Right lobe of liver (tissue), 6 donors: ENCODE results near the gene CACNA2D3. TPM values are rescaled to one million over a fixed set of nuclear protein-coding genes. Genes with fewer than 3 reads are reported as not detected.

ENCODE experiments used
- ATAC-seq, 4 donors: fragments of 200-7000 bp; cut with Tn5 transposase; one replicate each; pipeline ENCODE4 v1.9.1; 2020; ENCODE audit warnings: mild to moderate bottlenecking in 4 of 4, moderate library complexity in 4 of 4
- DNase-seq, 3 donors: peaks; one replicate each; pipeline ENCODE4 v3.0.0-alpha.2; 2020
- H3K27ac ChIP-seq, 3 donors: fragments of 200-600 bp; one replicate each; pipeline ENCODE4 v1.8.0; 2022
- H3K27me3 ChIP-seq, 2 donors: fragments of 200-600 bp; one replicate each; pipeline ENCODE4 v1.8.0; 2022
- H3K36me3 ChIP-seq, 4 donors: fragments of 200-600 bp; sonication (generic) in 1 of 4; one replicate each; pipeline versions ENCODE4 v1.5.1 to v1.8.0; 2017 to 2022; ENCODE audit warnings: control low read depth in 1 of 4
- H3K4me1 ChIP-seq, 4 donors: fragments of 200-600 bp; sonication (generic) in 1 of 4; one replicate each; pipeline versions ENCODE4 v1.5.1 to v1.8.0; 2017 to 2022; ENCODE audit warnings: control low read depth in 1 of 4
- H3K4me3 ChIP-seq, 3 donors: fragments of 200-600 bp; one replicate each; pipeline ENCODE4 v1.8.0; 2022
- H3K9me3 ChIP-seq, 4 donors: fragments of 200-600 bp; sonication (generic) in 1 of 4; one replicate each; pipeline versions ENCODE4 v1.5.1 to v1.8.0; 2017 to 2022; ENCODE audit warnings: control low read depth in 1 of 4
- CTCF ChIP-seq, 4 donors: fragments of 200-600 bp in 3 of 4; fragments of 450-650 bp in 1 of 4; IDR thresholded peaks; one replicate each; pipeline versions ENCODE4 v1.5.1 to v1.8.0; 2016 to 2022; ENCODE audit warnings: antibody characterized with exemption in 4 of 4, mild to moderate bottlenecking in 2 of 4
- POLR2A ChIP-seq: fragments of 450-650 bp; IDR thresholded peaks from one replicate; pipeline ENCODE4 v1.6.1; 2017; ENCODE audit warnings: antibody characterized with exemption, mild to moderate bottlenecking
- WGBS: methylation state at CpG from one replicate; pipeline ENCODE4 v1.1.6; 2018; ENCODE audit warnings: low coverage, low lambda C conversion rate; ENCODE audit not compliant: insufficient coverage; ENCODE audit errors: missing lambda C conversion rate; 5-methylcytosine and 5-hydroxymethylcytosine counted together
- intact Hi-C, 2 donors: fragments of 100-400 bp; cut with DNase I; formaldehyde crosslinking; loops; one replicate each; pipeline versions ENCODE4 v1.11.2 to v1.14.1; 2022
- total RNA-seq, 6 experiments: library from RNA; depleted of rRNA in 2 of 6; stranded (reverse); fragments of >200 nt in 2 of 6; fragmentation: NEBNext Ultra II Directional in 3 of 6; extraction: Animal tissue kit (Norgen Biotek cat#: 25700) in 3 of 6; gene quantifications; one replicate each; pipeline versions ENCODE4 v1.1.0 to v1.2.4, GENCODE V29; 2016 to 2023
- donor health status: DM: no; HTN: yes; CAD: no.
- donor health status: DM: no; HTN: no; CAD: no.
- donor health status: DM: no; HTN: no; CAD: no.
- donor health status: DM: no; HTN: yes; CAD: no.
- donor health status: DM: no; HTN: yes; CAD: no.

Gene CACNA2D3
- total RNA-seq, 6 experiments from 2014 or later: 0.28 to 0.87 TPM; not detected in 4

GRCh38 chr3:54574906-54575617, 452.7 kb downstream of the CACNA2D3 start:
- WGBS: 94% methylated on average over 6 of the region's 6 CpGs
- intact Hi-C loops: no loop called here

GRCh38 chr3:54575618-54575960, 453.2 kb downstream of the CACNA2D3 start:
- 23% methylated on average over 2 of the region's 3 CpGs for WGBS
- no peaks in the 10 kb centered on the region for H3K4me1 ChIP-seq
- ATAC-seq: no peak
- intact Hi-C loops: no loop called here
- no peak for TF ChIP-seq CTCF (IDR thresholded peaks at IDR 0.05)
- no peak for TF ChIP-seq POLR2A
- H3K9me3 ChIP-seq: no peaks in the 10 kb centered on the region
- H3K27me3 ChIP-seq: no peaks in the 10 kb centered on the region
- no peak for DNase-seq
- no peaks in the 10 kb centered on the region for H3K36me3 ChIP-seq
- H3K27ac ChIP-seq: no peak overlapping the region
- H3K4me3 ChIP-seq: no peak overlapping the region

More at GRCh38 chr3:54574906-54575617, 452.7 kb downstream of the CACNA2D3 start:
- ATAC-seq (no peak), DNase-seq (no peak)
- Histone ChIP-seq H3K27me3 (no peaks in the 10 kb centered on the region), H3K27ac (no peak overlapping the region), H3K4me1 (no peaks in the 10 kb centered on the region), H3K9me3 (no peaks in the 10 kb centered on the region), H3K36me3 (no peaks in the 10 kb centered on the region), H3K4me3 (no peak overlapping the region)
- no peak for TF ChIP-seq CTCF (IDR thresholded peaks at IDR 0.05)
- no peak for TF ChIP-seq POLR2A

- Histone ChIP-seq H3K27me3 (no peaks in the 10 kb centered on the region), H3K4me3 (no peak overlapping the region), H3K9me3 (no peaks in the 10 kb centered on the region), H3K4me1 (no peaks in the 10 kb centered on the region), H3K36me3 (no peaks in the 10 kb centered on the region), H3K27ac (no peak overlapping the region)
- DNase-seq (no peak), ATAC-seq (no peak)
- 67% methylated on average over 1 of the region's 3 CpGs for WGBS
- intact Hi-C loops: no loop called here
- TF ChIP-seq POLR2A: no peak
- TF ChIP-seq CTCF (IDR thresholded peaks at IDR 0.05): no peak
Measured at GRCh38 chr3:54577313-54577712, 455.0 kb downstream of the CACNA2D3 start.

GRCh38 chr3:54578417-54578816, 456.1 kb downstream of the CACNA2D3 start:
- intact Hi-C loops: no loop called here
- Histone ChIP-seq H3K4me1 (no peaks in the 10 kb centered on the region), H3K27ac (no peak overlapping the region), H3K36me3 (no peaks in the 10 kb centered on the region), H3K4me3 (no peak overlapping the region), H3K9me3 (no peaks in the 10 kb centered on the region), H3K27me3 (no peaks in the 10 kb centered on the region)
- TF ChIP-seq POLR2A (no peak), CTCF (IDR thresholded peaks at IDR 0.05) (no peak)
- ATAC-seq: no peak
- DNase-seq: no peak
- 48% methylated on average over 2 of the region's 7 CpGs for WGBS
